ENCODE results near the gene PNPLA7. TPM values are rescaled to one million over a fixed set of nuclear protein-coding genes. Genes with fewer than 3 reads are reported as not detected.
"Not testable (repeated sequence)": the region's sequence is repeated elsewhere in the genome, so short reads cannot be mapped to it uniquely, and the experiment has no call there.

PNPLA7 gene
- polyA plus RNA-seq, 4 donors, result 2.9 to 8.8 (median 3.3) TPM

- Histone ChIP-seq H3K27me3 (ENCODE audit: control insufficient read depth in 3 of 3, insufficient read depth in 3 of 3, low read length in 3 of 3) (no peaks in the 10 kb centered on the region), H3K4me3 (ENCODE audit: low read depth in 1 of 3, low read length in 3 of 3) (no peak overlapping the region), H3K36me3 (ENCODE audit: control insufficient read depth in 3 of 3, insufficient read depth in 2 of 3, low read depth in 1 of 3, low read length in 3 of 3) (no peaks in the 10 kb centered on the region), H3K4me1 (ENCODE audit: control insufficient read depth in 3 of 3, insufficient read depth in 2 of 3, low read depth in 1 of 3, low read length in 2 of 3) (no peaks in the 10 kb centered on the region), H3K9me3 (ENCODE audit: control insufficient read depth in 2 of 2, insufficient read depth in 1 of 2, low read depth in 1 of 2, low read length in 1 of 2) (peaks cover 0 to 24% of the 10 kb centered on the region in 2 donors), H3K27ac (ENCODE audit: low read depth in 1 of 3, low read length in 2 of 3) (no peak overlapping the region)
- FAIRE-seq, result no peak
- 94 to 95% (median 95%) methylated on average over 18 of the region's 18 CpGs for WGBS, 3 donors
- DNase-seq, result no peak
These were observed 75.9 kb downstream of the PNPLA7 start for GRCh38 chr9:137474271-137474670.

GRCh38 chr9:137470785-137471184 is 79.4 kb downstream of the PNPLA7 start:
- H3K4me1 ChIP-seq (ENCODE audit: control insufficient read depth in 3 of 3, insufficient read depth in 2 of 3, low read depth in 1 of 3, low read length in 2 of 3), result no peaks in the 10 kb centered on the region
- WGBS, 3 donors, result 58 to 79% (median 59%) methylated on average over 7 of the region's 7 CpGs

DNA sequence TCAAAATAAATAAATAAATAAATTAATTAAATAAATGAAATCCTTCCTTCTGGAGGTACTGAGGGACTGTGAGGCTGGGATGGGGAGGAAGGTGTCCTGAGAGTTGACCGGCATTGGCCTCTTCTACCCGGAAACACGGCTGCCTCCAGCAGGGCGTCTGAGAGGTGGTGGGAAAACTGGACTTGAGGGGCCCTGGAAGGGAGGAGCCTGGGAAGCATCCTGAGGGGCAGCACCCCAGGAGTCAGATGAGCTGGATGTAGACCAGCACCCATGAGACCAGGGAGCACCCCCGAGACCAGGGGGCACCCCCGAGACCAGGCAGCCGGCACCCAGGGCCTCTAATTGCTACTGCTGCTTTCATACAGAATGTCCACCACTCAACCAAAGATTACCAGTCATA is 82.3 kb downstream of the PNPLA7 start:
- H3K27ac ChIP-seq (ENCODE audit: low read depth in 1 of 3, low read length in 2 of 3), result no peak overlapping the region
- no peaks in the 10 kb centered on the region for H3K4me1 ChIP-seq (ENCODE audit: control insufficient read depth in 3 of 3, insufficient read depth in 2 of 3, low read depth in 1 of 3, low read length in 2 of 3)
- no peak overlapping the region for H3K4me3 ChIP-seq (ENCODE audit: low read depth in 1 of 3, low read length in 3 of 3)
- no peak for FAIRE-seq
- H3K9me3 ChIP-seq (ENCODE audit: control insufficient read depth in 2 of 2, insufficient read depth in 1 of 2, low read depth in 1 of 2, low read length in 1 of 2), result peaks cover 0 to 2% of the 10 kb centered on the region in 2 donors
- WGBS, 3 donors, result 92 to 98% (median 94%) methylated on average over 7 of the region's 7 CpGs
- DNase-seq, result no peak
- H3K27me3 ChIP-seq (ENCODE audit: control insufficient read depth in 3 of 3, insufficient read depth in 3 of 3, low read length in 3 of 3), result no peaks in the 10 kb centered on the region
- H3K36me3 ChIP-seq (ENCODE audit: control insufficient read depth in 3 of 3, insufficient read depth in 2 of 3, low read depth in 1 of 3, low read length in 3 of 3), result no peaks in the 10 kb centered on the region

More at GRCh38 chr9:137470785-137471184, 79.4 kb downstream of the PNPLA7 start:
- Histone ChIP-seq H3K27me3 (ENCODE audit: control insufficient read depth in 3 of 3, insufficient read depth in 3 of 3, low read length in 3 of 3) (no peaks in the 10 kb centered on the region), H3K27ac (ENCODE audit: low read depth in 1 of 3, low read length in 2 of 3) (no peak overlapping the region), H3K9me3 (ENCODE audit: control insufficient read depth in 2 of 2, insufficient read depth in 1 of 2, low read depth in 1 of 2, low read length in 1 of 2) (peaks cover 0 to 17% of the 10 kb centered on the region in 2 donors), H3K4me3 (ENCODE audit: low read depth in 1 of 3, low read length in 3 of 3) (no peak overlapping the region), H3K36me3 (ENCODE audit: control insufficient read depth in 3 of 3, insufficient read depth in 2 of 3, low read depth in 1 of 3, low read length in 3 of 3) (no peaks in the 10 kb centered on the region)
- DNase-seq, result no peak
- FAIRE-seq, result no peak

GRCh38 chr9:137467161-137467581 is 83.0 kb downstream of the PNPLA7 start:
- no peaks in the 10 kb centered on the region for H3K9me3 ChIP-seq (ENCODE audit: control insufficient read depth in 2 of 2, insufficient read depth in 1 of 2, low read depth in 1 of 2, low read length in 1 of 2)
- no peak overlapping the region for H3K27ac ChIP-seq (ENCODE audit: low read depth in 1 of 3, low read length in 2 of 3)
- H3K36me3 ChIP-seq (ENCODE audit: control insufficient read depth in 3 of 3, insufficient read depth in 2 of 3, low read depth in 1 of 3, low read length in 3 of 3), result no peaks in the 10 kb centered on the region
- DNase-seq (no peak), FAIRE-seq (no peak)
- H3K4me3 ChIP-seq (ENCODE audit: low read depth in 1 of 3, low read length in 3 of 3), result no peak overlapping the region
- H3K27me3 ChIP-seq (ENCODE audit: control insufficient read depth in 3 of 3, insufficient read depth in 3 of 3, low read length in 3 of 3), result peaks cover 0 to 5% (median 0%) of the 10 kb centered on the region in 3 donors
- no peaks in the 10 kb centered on the region for H3K4me1 ChIP-seq (ENCODE audit: control insufficient read depth in 3 of 3, insufficient read depth in 2 of 3, low read depth in 1 of 3, low read length in 2 of 3)
- 88 to 92% (median 91%) methylated on average over 16 of the region's 16 CpGs for WGBS, 3 donors

- not testable (repeated sequence) for H3K9me3 ChIP-seq (ENCODE audit: control insufficient read depth in 2 of 2, insufficient read depth in 1 of 2, low read depth in 1 of 2, low read length in 1 of 2); DNase-seq; FAIRE-seq; H3K36me3 ChIP-seq (ENCODE audit: control insufficient read depth in 3 of 3, insufficient read depth in 2 of 3, low read depth in 1 of 3, low read length in 3 of 3); H3K27ac ChIP-seq (ENCODE audit: low read depth in 1 of 3, low read length in 2 of 3); H3K4me3 ChIP-seq (ENCODE audit: low read depth in 1 of 3, low read length in 3 of 3); H3K4me1 ChIP-seq (ENCODE audit: control insufficient read depth in 3 of 3, insufficient read depth in 2 of 3, low read depth in 1 of 3, low read length in 2 of 3); H3K27me3 ChIP-seq (ENCODE audit: control insufficient read depth in 3 of 3, insufficient read depth in 3 of 3, low read length in 3 of 3)
- 90 to 94% (median 93%) methylated on average over 35 of the region's 35 CpGs for WGBS, 3 donors
These were observed 83.7 kb downstream of the PNPLA7 start for GRCh38 chr9:137466389-137467085.

- FAIRE-seq (no peak), DNase-seq (no peak)
- H3K4me3 ChIP-seq (ENCODE audit: low read depth in 1 of 3, low read length in 3 of 3), result no peak overlapping the region
- H3K27ac ChIP-seq (ENCODE audit: low read depth in 1 of 3, low read length in 2 of 3), result no peak overlapping the region
- H3K9me3 ChIP-seq (ENCODE audit: control insufficient read depth in 2 of 2, insufficient read depth in 1 of 2, low read depth in 1 of 2, low read length in 1 of 2), result no peaks in the 10 kb centered on the region
- H3K27me3 ChIP-seq (ENCODE audit: control insufficient read depth in 3 of 3, insufficient read depth in 3 of 3, low read length in 3 of 3), result peaks cover 0 to 5% (median 0%) of the 10 kb centered on the region in 3 donors
- H3K4me1 ChIP-seq (ENCODE audit: control insufficient read depth in 3 of 3, insufficient read depth in 2 of 3, low read depth in 1 of 3, low read length in 2 of 3), result no peaks in the 10 kb centered on the region
- WGBS, 3 donors, result 83 to 92% (median 89%) methylated on average over 23 of the region's 23 CpGs
- no peaks in the 10 kb centered on the region for H3K36me3 ChIP-seq (ENCODE audit: control insufficient read depth in 3 of 3, insufficient read depth in 2 of 3, low read depth in 1 of 3, low read length in 3 of 3)
These were observed 84.3 kb downstream of the PNPLA7 start for GRCh38 chr9:137465720-137466388.

- H3K9me3 ChIP-seq (ENCODE audit: control insufficient read depth in 2 of 2, insufficient read depth in 1 of 2, low read depth in 1 of 2, low read length in 1 of 2), result no peaks in the 10 kb centered on the region
- no peaks in the 10 kb centered on the region for H3K36me3 ChIP-seq (ENCODE audit: control insufficient read depth in 3 of 3, insufficient read depth in 2 of 3, low read depth in 1 of 3, low read length in 3 of 3)
- H3K27me3 ChIP-seq (ENCODE audit: control insufficient read depth in 3 of 3, insufficient read depth in 3 of 3, low read length in 3 of 3), result peaks cover 0 to 5% (median 0%) of the 10 kb centered on the region in 3 donors
- H3K4me3 ChIP-seq (ENCODE audit: low read depth in 1 of 3, low read length in 3 of 3), result no peak overlapping the region
- H3K4me1 ChIP-seq (ENCODE audit: control insufficient read depth in 3 of 3, insufficient read depth in 2 of 3, low read depth in 1 of 3, low read length in 2 of 3), result peaks cover 0 to 6% (median 0%) of the 10 kb centered on the region in 3 donors
- H3K27ac ChIP-seq (ENCODE audit: low read depth in 1 of 3, low read length in 2 of 3), result no peak overlapping the region
- WGBS, 3 donors, result 89 to 93% (median 91%) methylated on average over 20 to 23 of the region's 23 CpGs
- DNase-seq (no peak), FAIRE-seq (no peak)
These were observed 85.0 kb downstream of the PNPLA7 start for GRCh38 chr9:137465000-137465719.

DNA sequence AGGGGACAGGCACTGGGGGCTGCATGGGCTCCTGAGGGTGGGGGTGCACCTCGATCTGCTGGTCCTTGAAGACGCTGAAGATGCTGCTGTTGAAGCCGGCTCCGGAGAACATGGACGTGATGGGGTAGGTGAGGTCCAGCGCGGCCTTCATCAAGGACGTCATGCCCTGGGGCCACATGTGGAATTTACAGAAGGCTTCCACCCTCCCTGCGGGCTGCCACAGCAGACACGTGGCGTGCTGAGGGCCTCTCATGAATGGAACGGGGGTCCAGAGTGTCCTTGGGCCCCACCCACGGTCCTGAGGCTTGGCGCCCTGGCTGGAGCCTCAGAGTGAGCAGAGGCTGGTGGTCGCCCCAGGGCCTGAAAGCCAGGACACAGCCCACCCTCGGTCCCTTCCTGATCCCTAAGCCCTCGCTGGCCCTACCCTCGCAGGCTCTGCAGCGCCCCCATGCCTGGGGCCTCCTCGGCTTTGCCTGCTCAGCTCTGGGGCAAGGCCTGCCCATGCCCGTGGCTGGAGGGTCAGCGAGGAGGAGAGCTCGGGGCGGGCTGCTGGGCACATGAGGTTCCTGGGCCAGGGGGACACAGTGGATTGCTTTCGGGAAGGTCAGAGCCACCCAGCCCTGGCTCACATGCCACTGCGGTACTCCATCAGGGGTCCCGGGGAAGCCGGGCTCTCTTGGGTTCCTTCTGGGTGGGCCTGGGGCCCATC is 85.8 kb downstream of the PNPLA7 start:
- H3K4me3 ChIP-seq (ENCODE audit: low read depth in 1 of 3, low read length in 3 of 3), result no peak overlapping the region
- no peak overlapping the region for H3K27ac ChIP-seq (ENCODE audit: low read depth in 1 of 3, low read length in 2 of 3)
- DNase-seq (no peak), FAIRE-seq (no peak)
- no peaks in the 10 kb centered on the region for H3K9me3 ChIP-seq (ENCODE audit: control insufficient read depth in 2 of 2, insufficient read depth in 1 of 2, low read depth in 1 of 2, low read length in 1 of 2)
- H3K27me3 ChIP-seq (ENCODE audit: control insufficient read depth in 3 of 3, insufficient read depth in 3 of 3, low read length in 3 of 3), result peaks cover 0 to 5% (median 0%) of the 10 kb centered on the region in 3 donors
- WGBS, 3 donors, result 92 to 95% (median 94%) methylated on average over 26 to 28 of the region's 28 CpGs
- H3K4me1 ChIP-seq (ENCODE audit: control insufficient read depth in 3 of 3, insufficient read depth in 2 of 3, low read depth in 1 of 3, low read length in 2 of 3), result peaks cover 2 to 13% (median 3%) of the 10 kb centered on the region in 3 donors
- no peaks in the 10 kb centered on the region for H3K36me3 ChIP-seq (ENCODE audit: control insufficient read depth in 3 of 3, insufficient read depth in 2 of 3, low read depth in 1 of 3, low read length in 3 of 3)
